Measurements from ENCODE around the gene THAP3. TPM values are rescaled to one million over a fixed set of nuclear protein-coding genes. Genes with fewer than 3 reads are reported as not detected.

THAP3 gene
- total and polyA plus RNA-seq, 2 of the 8 experiments (the other 6 are each of a cell fraction or from before 2014, with no cell fraction given): 8.2 to 15.3 TPM

- DNase-seq (ENCODE audit: low read depth in 1 of 2, low spot score in 2 of 2) (no peak), FAIRE-seq (no peak)
- H3K36me3 ChIP-seq (ENCODE audit: control insufficient read depth in 2 of 4, insufficient read depth in 4 of 4, low read length in 3 of 4): peaks cover 17 to 67% (median 34%) of the 10 kb centered on the region in 4 experiments
- no peak overlapping the region for H2BK12ac ChIP-seq (ENCODE audit: low read depth, low read length)
- 95% methylated on average over 4 of the region's 4 CpGs; no CpG with 5 or more reads in 1 of the 2 experiments for WGBS, 2 experiments (ENCODE audit: extremely low coverage in 1 of 2, insufficient coverage in 1 of 2, insufficient read length in 1 of 2, insufficient replicate concordance in 2 of 2, low coverage in 1 of 2, low lambda C conversion rate in 2 of 2, missing lambda C conversion rate in 1 of 2)
- H3K23me2 ChIP-seq (ENCODE audit: low read depth, low read length): 0 out of 2 replicates have a peak, but pooled peaks cover 3% of the 10 kb centered on the region
- no peak overlapping the region for H2AK5ac ChIP-seq (ENCODE audit: low read depth, low read length)
- H3K27ac ChIP-seq (ENCODE audit: low read depth, low read length): no peak overlapping the region
- ChIA-PET POLR2A (ENCODE audit: partially characterized antibody) (interaction anchor here (0.7 to 14.3 kb wide), 3 partner anchors 14 to 19 kb away, joined by 3 to 175 read pairs (median 4); partner anchors contain the start of gene KLHL21), CTCF (ENCODE audit: partially characterized antibody) (interaction anchor here (1.1 to 2.3 kb wide), 4 partner anchors 9 to 28 kb away, joined by 3 to 6 read pairs (median 3); no protein-coding TSS in a partner anchor)
- no peak overlapping the region for H3K18ac ChIP-seq (ENCODE audit: extremely low read depth, low read length)
- no peak overlapping the region for H3K4me3 ChIP-seq (ENCODE audit: extremely low read depth in 1 of 4, insufficient read depth in 2 of 4, low read depth in 3 of 4, low read length in 4 of 4)
- H4K91ac ChIP-seq (replicated peaks; ENCODE audit: insufficient read length, low read length): no peak overlapping the region
- H3K23ac ChIP-seq (ENCODE audit: insufficient read length): no peak overlapping the region
- peaks cover 16 to 26% of the 10 kb centered on the region in 2 experiments for H4K20me1 ChIP-seq (replicated peaks in 1 of 2; ENCODE audit: control insufficient read depth in 1 of 2, insufficient read depth in 2 of 2, low read length in 2 of 2)
- H3K9me3 ChIP-seq (ENCODE audit: insufficient read depth in 2 of 2, low read depth in 1 of 2, low read length in 1 of 2): no peaks in the 10 kb centered on the region
- H3K4me1 ChIP-seq (replicated peaks in 1 of 4; ENCODE audit: control insufficient read depth in 3 of 4, insufficient read depth in 4 of 4, low read length in 3 of 4): no peaks in the 10 kb centered on the region
- H2BK5ac ChIP-seq (ENCODE audit: low read depth, low read length): no peak overlapping the region
- no peak overlapping the region for H2AFZ ChIP-seq (ENCODE audit: low read length)
- no peak overlapping the region for H3K56ac ChIP-seq (replicated peaks; ENCODE audit: insufficient read length, low read depth, low read length)
- H3K4ac ChIP-seq (replicated peaks; ENCODE audit: insufficient read length, low read depth, low read length): no peak overlapping the region
- no peaks in the 10 kb centered on the region for H3K27me3 ChIP-seq (replicated peaks in 1 of 4; ENCODE audit: control insufficient read depth in 3 of 4, extremely low read depth in 1 of 4, insufficient read depth in 3 of 4, low read length in 3 of 4)
- H3K4me2 ChIP-seq (ENCODE audit: insufficient read depth in 1 of 2, low read depth in 2 of 2, low read length in 2 of 2): no peak overlapping the region
- H2BK120ac ChIP-seq (replicated peaks; ENCODE audit: low read depth, low read length): no peak overlapping the region
- H3K79me1 ChIP-seq (ENCODE audit: low read depth, low read length): peaks cover 8% of the 10 kb centered on the region
- no peak overlapping the region for H3K14ac ChIP-seq (ENCODE audit: insufficient read length)
- H3K9ac ChIP-seq (replicated peaks in 1 of 4; ENCODE audit: extremely low read depth in 1 of 4, low read depth in 3 of 4, low read length in 3 of 4): no peak overlapping the region
- no peak overlapping the region for H4K5ac ChIP-seq (ENCODE audit: insufficient read length, low read depth, low read length)
- H2BK15ac ChIP-seq (ENCODE audit: low read length): no peak overlapping the region
- peaks cover 12 to 71% of the 10 kb centered on the region in 2 experiments for H3K79me2 ChIP-seq (ENCODE audit: control insufficient read depth in 1 of 2, insufficient read depth in 2 of 2, low read length in 2 of 2)
- no peak overlapping the region for H4K8ac ChIP-seq (ENCODE audit: extremely low read depth, insufficient read depth, low read length)
- no peak overlapping the region for H2BK20ac ChIP-seq (ENCODE audit: low read length)
- no peak for TF ChIP-seq RAD21 (IDR thresholded peaks at IDR 0.05 in 1 of 2, conservative IDR thresholded peaks at IDR 0.05 in 1 of 2; ENCODE audit: low read depth in 2 of 2, low read length in 2 of 2)
- no peak for TF ChIP-seq SP2 (IDR thresholded peaks at IDR 0.05; ENCODE audit: low read length)
- no peak for TF ChIP-seq GABPA (IDR thresholded peaks at IDR 0.05; ENCODE audit: borderline replicate concordance, insufficient read depth, low read length)
- TF ChIP-seq FOSL1 (IDR thresholded peaks at IDR 0.05; ENCODE audit: insufficient read depth, low read depth, low read length): no peak
- TF ChIP-seq CHD1 (IDR thresholded peaks at IDR 0.05; ENCODE audit: low read depth, low read length): no peak
- no peak for TF ChIP-seq BRCA1 (IDR thresholded peaks at IDR 0.05; ENCODE audit: low read depth, low read length)
- TF ChIP-seq RFX5 (IDR thresholded peaks at IDR 0.05; ENCODE audit: borderline replicate concordance, low read depth, low read length): no peak
- TF ChIP-seq E2F6 (IDR thresholded peaks at IDR 0.05): no peak
- TF ChIP-seq POU5F1 (IDR thresholded peaks at IDR 0.05; ENCODE audit: low read depth, low read length): no peak
- TF ChIP-seq CEBPB (IDR thresholded peaks at IDR 0.05; ENCODE audit: low read depth, low read length): no peak
- TF ChIP-seq KDM1A (IDR thresholded peaks at IDR 0.05; ENCODE audit: borderline replicate concordance, low read length): no peak
- no peak for TF ChIP-seq PHF8 (conservative IDR thresholded peaks at IDR 0.05; ENCODE audit: low read depth, low read length)
- no peak for TF ChIP-seq SIX5 (IDR thresholded peaks at IDR 0.05; ENCODE audit: low read depth, low read length)
Measured at GRCh38 chr1:6619045-6619444, 5.6 kb upstream of the THAP3 start.

Data from H1 (cell line).